AG10803 (cell line): ENCODE results near the gene SRGAP1.

Source experiments
- DNase-seq: peaks from one replicate; pipeline ENCODE4 v3.0.0; 2010; ENCODE audit warnings: low read depth
- H3K4me3 ChIP-seq: 2 replicates; pipeline ENCODE4 v1.5.1; 2011; ENCODE audit warnings: mild to moderate bottlenecking, low read length, control low read depth
- CTCF ChIP-seq: conservative IDR thresholded peaks from 2 replicates; pipeline ENCODE4 v1.5.1; 2011; ENCODE audit warnings: mild to moderate bottlenecking, low read length, control low read depth, inconsistent platforms

Gene SRGAP1

GRCh38 chr12:64137117-64137516 is 292.6 kb downstream of the SRGAP1 start:
- no peak for DNase-seq
- H3K4me3 ChIP-seq: no peak overlapping the region
- TF ChIP-seq CTCF: no peak

- no peak overlapping the region for H3K4me3 ChIP-seq
- DNase-seq: no peak
- no peak for TF ChIP-seq CTCF
These were observed 294.5 kb downstream of the SRGAP1 start for GRCh38 chr12:64139021-64139420.

- no peak for DNase-seq
- TF ChIP-seq CTCF: no peak
- no peak overlapping the region for H3K4me3 ChIP-seq
These were observed 297.9 kb downstream of the SRGAP1 start for GRCh38 chr12:64142382-64142781.

GRCh38 chr12:64142784-64143183 is 298.3 kb downstream of the SRGAP1 start:
- TF ChIP-seq CTCF: no peak
- no peak for DNase-seq
- H3K4me3 ChIP-seq: no peak overlapping the region

GRCh38 chr12:64145226-64145625 is 300.7 kb downstream of the SRGAP1 start:
- TF ChIP-seq CTCF: no peak
- DNase-seq: no peak
- H3K4me3 ChIP-seq: no peak overlapping the region

GRCh38 chr12:64147011-64147631 is 302.6 kb downstream of the SRGAP1 start:
- TF ChIP-seq CTCF: no peak
- H3K4me3 ChIP-seq: no peak overlapping the region
- no peak for DNase-seq

GRCh38 chr12:64147875-64148274 is 303.4 kb downstream of the SRGAP1 start:
- no peak overlapping the region for H3K4me3 ChIP-seq
- no peak for DNase-seq
- TF ChIP-seq CTCF: no peak
